ENCODE measurements around the gene MYO3B. TPM values are rescaled to one million over a fixed set of nuclear protein-coding genes. Genes with fewer than 3 reads are reported as not detected.

MYO3B gene
- total RNA-seq, 1 donor from 2014 or later, result not detected

DNA sequence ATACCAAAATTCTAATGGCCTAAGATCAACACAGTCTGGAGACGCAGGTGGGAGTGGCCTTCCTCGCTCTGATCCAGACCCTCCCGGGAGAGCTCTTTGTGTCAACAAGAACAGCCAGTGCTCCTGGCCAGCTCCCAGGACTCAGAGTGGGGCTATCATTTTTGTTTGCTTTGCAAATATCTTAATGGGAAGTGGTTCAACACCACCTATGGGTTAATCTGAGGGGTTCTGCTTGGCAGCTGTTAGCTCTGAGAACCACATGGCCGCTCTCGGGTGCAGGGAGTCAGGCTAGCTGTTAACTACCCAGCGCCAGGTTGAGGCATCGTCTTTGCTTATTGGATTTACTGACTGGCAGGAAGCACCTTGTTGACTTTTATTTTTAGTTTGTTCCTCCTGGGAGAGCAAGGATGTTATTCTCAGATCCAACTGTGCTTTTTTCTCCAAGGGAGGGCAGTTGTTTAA is 352.4 kb downstream of the MYO3B start:
- DNase-seq (ENCODE audit: low read depth, low spot score), result no peak
- Mint-ChIP-seq H3K4me1 (peaks cover 8% of the 10 kb centered on the region), H3K27me3 (ENCODE audit: low read depth) (no peaks in the 10 kb centered on the region), H3K9me3 (no peaks in the 10 kb centered on the region), H3K4me3 (no peak overlapping the region), H3K27ac (ENCODE audit: unreplicated experiment) (no peak overlapping the region), H3K36me3 (ENCODE audit: low read depth) (no peaks in the 10 kb centered on the region)
- TF ChIP-seq, protein P1, sequence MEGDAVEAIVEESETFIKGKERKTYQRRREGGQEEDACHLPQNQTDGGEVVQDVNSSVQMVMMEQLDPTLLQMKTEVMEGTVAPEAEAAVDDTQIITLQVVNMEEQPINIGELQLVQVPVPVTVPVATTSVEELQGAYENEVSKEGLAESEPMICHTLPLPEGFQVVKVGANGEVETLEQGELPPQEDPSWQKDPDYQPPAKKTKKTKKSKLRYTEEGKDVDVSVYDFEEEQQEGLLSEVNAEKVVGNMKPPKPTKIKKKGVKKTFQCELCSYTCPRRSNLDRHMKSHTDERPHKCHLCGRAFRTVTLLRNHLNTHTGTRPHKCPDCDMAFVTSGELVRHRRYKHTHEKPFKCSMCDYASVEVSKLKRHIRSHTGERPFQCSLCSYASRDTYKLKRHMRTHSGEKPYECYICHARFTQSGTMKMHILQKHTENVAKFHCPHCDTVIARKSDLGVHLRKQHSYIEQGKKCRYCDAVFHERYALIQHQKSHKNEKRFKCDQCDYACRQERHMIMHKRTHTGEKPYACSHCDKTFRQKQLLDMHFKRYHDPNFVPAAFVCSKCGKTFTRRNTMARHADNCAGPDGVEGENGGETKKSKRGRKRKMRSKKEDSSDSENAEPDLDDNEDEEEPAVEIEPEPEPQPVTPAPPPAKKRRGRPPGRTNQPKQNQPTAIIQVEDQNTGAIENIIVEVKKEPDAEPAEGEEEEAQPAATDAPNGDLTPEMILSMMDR (conservative IDR thresholded peaks at IDR 0.05), result no peak

DNA sequence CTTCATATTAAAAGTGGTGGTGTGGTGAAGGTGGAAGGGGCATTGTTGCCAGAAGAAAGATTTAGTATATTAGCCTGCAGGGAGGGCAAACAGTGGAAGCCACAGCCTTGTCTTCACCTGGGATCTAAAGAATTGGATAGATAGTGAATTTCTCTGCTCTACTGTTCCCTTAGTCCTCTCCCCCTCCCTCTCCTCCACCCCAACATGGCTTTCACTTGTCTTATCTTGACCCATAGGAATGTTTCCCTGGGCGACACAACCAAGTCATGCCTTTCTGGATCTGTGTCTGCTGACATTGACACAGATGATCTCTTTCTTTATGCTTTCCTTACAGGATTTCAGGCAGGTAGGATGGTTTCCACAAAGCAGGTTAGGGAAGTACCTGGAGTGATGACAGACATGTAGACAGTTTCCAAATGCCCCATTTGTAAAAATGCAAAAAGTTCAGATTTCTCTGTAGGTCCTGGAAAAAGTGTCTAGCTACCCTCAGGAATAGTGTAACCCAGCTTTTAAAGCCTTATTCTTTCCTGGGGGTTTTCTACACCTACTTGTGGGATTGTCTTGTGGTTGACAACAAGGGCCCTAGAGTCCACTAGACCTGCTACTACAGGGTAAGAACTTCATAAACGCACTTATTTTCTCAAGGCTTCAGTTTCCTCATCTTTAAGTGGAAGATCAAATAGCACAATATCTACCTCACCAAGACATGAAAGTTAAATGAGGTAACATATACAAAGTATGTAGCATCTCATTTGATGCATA is 353.0 kb downstream of the MYO3B start:
- no peak overlapping the region for H3K27ac Mint-ChIP-seq (ENCODE audit: unreplicated experiment)
- H3K36me3 Mint-ChIP-seq (ENCODE audit: low read depth), result no peaks in the 10 kb centered on the region
- H3K4me3 Mint-ChIP-seq, result no peak overlapping the region
- TF ChIP-seq, protein P1 (conservative IDR thresholded peaks at IDR 0.05), result no peak
- no peak for DNase-seq (ENCODE audit: low read depth, low spot score)
- no peaks in the 10 kb centered on the region for H3K9me3 Mint-ChIP-seq
- no peaks in the 10 kb centered on the region for H3K27me3 Mint-ChIP-seq (ENCODE audit: low read depth)
- H3K4me1 Mint-ChIP-seq, result peaks cover 8% of the 10 kb centered on the region

DNA sequence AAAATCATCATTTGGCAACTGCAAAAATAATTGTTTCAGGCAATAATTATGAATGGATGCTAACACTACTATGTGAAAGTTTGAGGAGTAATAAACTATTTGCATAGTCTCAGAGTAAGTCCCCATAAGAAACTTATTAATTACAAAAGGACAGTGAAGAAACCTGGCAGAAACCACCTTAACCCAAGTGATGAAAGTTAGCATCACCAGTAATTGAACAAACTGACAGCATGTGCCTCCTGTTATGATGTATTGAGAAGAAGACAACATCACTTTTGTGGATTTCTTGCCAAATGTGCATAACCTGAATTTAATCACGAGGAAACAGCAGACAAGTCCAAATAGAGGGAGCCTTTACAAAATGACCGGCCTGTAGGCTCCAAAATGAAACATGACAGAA is 353.9 kb downstream of the MYO3B start:
- no peak for DNase-seq (ENCODE audit: low read depth, low spot score)
- no peak overlapping the region for H3K4me3 Mint-ChIP-seq
- H3K27me3 Mint-ChIP-seq (ENCODE audit: low read depth), result no peaks in the 10 kb centered on the region
- no peak overlapping the region for H3K27ac Mint-ChIP-seq (ENCODE audit: unreplicated experiment)
- TF ChIP-seq, protein P1 (conservative IDR thresholded peaks at IDR 0.05), result no peak
- H3K9me3 Mint-ChIP-seq, result no peaks in the 10 kb centered on the region
- H3K4me1 Mint-ChIP-seq, result peaks cover 8% of the 10 kb centered on the region
- no peaks in the 10 kb centered on the region for H3K36me3 Mint-ChIP-seq (ENCODE audit: low read depth)

DNA sequence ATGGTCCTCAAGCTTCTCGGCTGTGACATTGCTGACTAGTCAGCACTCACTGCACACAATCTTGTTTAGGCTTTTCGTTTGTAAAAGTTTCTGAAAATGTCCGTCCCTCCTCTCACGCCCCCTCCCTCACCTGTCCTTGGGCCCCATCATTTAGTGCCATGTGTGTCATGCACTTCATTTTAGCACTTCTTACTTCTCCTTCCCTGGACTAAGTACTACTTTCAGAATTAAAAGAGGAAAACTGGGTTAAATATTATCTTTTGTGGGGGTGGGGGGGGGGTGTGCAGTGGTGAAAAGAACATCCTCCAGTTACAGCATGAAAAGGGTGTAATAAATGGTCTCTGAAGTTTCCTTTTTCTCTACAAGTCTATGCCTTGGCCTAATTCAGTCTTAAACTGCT is 355.2 kb downstream of the MYO3B start:
- Mint-ChIP-seq H3K4me3 (no peak overlapping the region), H3K9me3 (no peaks in the 10 kb centered on the region), H3K36me3 (ENCODE audit: low read depth) (no peaks in the 10 kb centered on the region), H3K27me3 (ENCODE audit: low read depth) (no peaks in the 10 kb centered on the region), H3K27ac (ENCODE audit: unreplicated experiment) (no peak overlapping the region), H3K4me1 (peaks cover 8% of the 10 kb centered on the region)
- DNase-seq (ENCODE audit: low read depth, low spot score), result no peak
- TF ChIP-seq, protein P1 (conservative IDR thresholded peaks at IDR 0.05), result no peak

DNA sequence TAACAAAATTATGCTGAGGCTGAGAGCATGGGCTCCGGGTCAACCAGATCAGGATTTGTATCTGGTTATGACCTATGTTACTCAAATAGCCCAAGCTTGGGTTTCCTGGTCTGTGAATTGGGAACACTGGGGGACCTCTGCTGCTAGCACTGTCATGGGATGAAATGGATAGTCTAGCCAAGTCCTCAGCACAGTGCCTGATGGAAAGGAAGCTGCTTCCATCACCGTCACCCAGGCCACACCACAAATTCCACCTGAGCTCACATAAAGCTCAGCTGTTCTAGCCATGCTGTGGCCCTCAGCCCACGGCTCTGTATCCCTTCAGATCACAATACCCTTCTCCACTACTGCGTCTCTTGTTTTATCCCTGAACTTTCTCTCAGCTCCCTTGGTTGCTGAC is 357.6 kb downstream of the MYO3B start:
- Mint-ChIP-seq H3K4me1 (peaks cover under 1% of the 10 kb centered on the region), H3K36me3 (ENCODE audit: low read depth) (no peaks in the 10 kb centered on the region), H3K4me3 (no peak overlapping the region)

More for the DNA sequence above, 357.6 kb downstream of the MYO3B start:
- H3K27ac Mint-ChIP-seq (ENCODE audit: unreplicated experiment), result no peak overlapping the region
- H3K9me3 Mint-ChIP-seq, result no peaks in the 10 kb centered on the region
- H3K27me3 Mint-ChIP-seq (ENCODE audit: low read depth), result no peaks in the 10 kb centered on the region
- TF ChIP-seq, protein P1 (conservative IDR thresholded peaks at IDR 0.05), result no peak
- no peak for DNase-seq (ENCODE audit: low read depth, low spot score)

Data from neural crest cell (in vitro differentiated cells).